Stimulated activated naive CD4-positive, alpha-beta T cell (primary cell): ENCODE measurements around the gene CHP1.
"Not testable (repeated sequence)": the region's sequence is repeated elsewhere in the genome, so short reads cannot be mapped to it uniquely, and the experiment has no call there.

Experiments used
- DNase-seq, 6 experiments: peaks; one replicate each; lab custom pipeline; 2025; lab: John Stamatoyannopoulos, UW

Gene CHP1

DNA sequence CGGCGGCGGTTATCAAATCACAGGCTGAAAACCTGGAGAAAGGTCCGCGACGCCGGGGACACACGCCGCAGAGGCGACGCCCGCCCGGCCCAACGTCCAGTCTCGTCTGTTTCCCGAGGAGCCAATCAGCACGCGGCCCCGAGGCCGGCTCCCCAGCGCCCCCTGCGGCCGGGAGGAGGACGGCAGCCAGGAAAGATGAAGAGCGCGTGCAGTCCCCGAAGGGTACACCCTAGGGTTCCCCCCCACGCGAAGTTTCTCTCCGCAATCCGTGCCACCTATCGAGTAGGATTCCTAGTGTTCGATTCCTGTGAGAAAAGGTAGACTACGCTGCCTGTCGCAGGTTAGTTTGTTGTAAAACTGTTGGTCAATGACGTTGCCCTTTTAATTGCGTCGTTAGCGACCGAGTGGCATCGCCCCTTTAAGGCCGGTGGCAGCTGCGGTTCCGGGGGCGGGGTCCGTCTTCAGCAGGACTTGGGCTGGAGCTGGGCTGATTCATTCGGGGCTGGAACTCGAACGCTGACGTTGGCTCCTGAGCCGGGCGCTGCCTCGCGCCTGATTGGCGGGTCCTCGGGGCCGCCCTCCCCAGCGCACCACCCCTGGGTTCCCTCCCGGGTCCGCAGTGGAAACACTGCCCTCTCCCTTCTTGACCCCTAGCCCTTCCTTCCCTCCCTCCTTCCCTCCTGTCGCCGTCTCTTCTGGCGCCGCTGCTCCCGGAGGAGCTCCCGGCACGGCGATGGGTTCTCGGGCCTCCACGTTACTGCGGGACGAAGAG lies at the start of gene CHP1, which contains the start of gene EXD1:
Gene CHP1, plus strand, starts transcription at position 619 of the 772 bp plus-strand sequence. Its CDS starts 115 bp downstream, at position 734.
Gene EXD1, minus strand, starts transcription at position 108 of the 772 bp plus-strand sequence. CDS start 4,182 bp downstream, outside the sequence.
- DNase-seq, result peak; percentile 82 to 97 (median 88)

GRCh38 chr15:41182266-41182665 lies 48.8 kb upstream of the CHP1 start:
- no peak for DNase-seq

GRCh38 chr15:41183581-41183980 lies 47.5 kb upstream of the CHP1 start:
- DNase-seq, result no peak

DNA sequence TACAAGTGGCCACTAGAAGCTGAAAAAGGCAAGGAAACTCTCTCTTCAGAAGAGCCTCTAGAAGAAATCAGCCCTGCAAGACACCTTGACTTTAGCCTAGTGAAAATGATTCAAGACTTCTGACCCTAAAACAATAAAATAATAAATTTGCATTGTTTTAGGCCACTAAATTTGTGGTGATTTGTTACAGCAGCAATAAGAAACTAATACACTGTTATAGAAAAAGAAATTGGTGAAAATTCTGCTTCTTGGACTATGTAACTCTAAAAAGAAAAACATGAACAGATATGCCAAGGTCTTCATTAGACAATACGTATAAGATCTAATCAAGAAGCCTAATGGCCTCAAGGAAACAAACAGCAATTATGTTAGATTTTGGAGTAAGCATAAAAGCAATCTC lies 36.6 kb upstream of the CHP1 start:
- no peak for DNase-seq

GRCh38 chr15:41199470-41199869 lies 31.6 kb upstream of the CHP1 start:
- no peak for DNase-seq

DNA sequence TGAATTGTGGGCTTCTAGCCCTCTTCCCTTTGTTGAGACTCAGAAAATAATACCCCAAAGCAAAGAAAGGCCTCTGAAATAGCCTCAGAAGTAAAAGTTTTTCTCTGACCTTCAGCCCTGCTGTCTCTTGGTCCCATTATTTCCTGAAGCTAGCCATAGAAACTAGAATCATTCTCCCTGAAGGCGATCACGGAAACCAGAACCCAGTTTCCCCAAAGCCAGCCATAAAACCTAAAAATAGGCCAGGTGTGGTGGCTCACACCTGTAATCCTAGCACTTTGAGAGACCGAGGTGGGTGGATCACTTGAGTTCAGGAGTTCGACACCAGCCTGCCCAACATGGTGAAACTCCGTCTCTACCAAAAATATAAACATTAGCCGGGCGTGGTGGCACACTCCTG lies 27.7 kb upstream of the CHP1 start:
- DNase-seq, result no peak

GRCh38 chr15:41205315-41205714 lies 25.8 kb upstream of the CHP1 start:
- no peak for DNase-seq

DNA sequence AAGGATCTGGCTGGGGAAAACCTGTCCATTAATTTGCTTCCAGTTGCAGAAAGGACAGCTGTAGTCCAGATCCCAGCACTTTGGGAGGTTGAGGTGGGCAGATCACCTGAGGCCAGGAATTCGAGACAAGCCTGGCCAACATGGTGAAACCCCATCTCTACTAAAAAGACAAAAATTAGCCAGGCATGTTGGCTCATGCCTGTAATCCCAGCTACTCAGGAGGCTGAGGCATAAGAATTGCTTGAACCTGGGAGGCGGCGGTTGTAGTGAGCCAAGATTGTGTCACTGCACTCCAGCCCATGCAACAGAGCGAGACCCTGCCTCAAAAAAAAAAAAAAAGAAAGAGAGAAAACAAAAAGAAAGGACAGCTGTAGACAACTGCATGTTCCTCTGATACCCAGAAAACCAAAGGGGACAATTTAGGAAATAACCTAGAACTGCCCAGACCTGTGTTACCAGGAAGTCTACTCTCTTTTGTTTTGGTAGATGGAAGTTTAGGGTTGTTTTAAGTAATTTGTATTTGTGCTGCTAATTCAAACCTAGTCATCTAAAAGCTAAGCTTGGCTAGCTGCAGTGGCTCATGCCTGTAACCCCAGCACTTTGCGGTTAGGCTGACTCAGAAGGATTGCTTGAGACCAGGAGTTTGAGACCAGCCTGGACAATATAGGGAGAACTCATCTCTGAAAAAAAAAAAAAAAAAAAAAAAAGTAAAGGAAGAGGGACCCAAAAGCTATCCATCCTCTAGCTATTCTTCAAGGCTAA lies 23.2 kb upstream of the CHP1 start:
- no peak for DNase-seq

DNA sequence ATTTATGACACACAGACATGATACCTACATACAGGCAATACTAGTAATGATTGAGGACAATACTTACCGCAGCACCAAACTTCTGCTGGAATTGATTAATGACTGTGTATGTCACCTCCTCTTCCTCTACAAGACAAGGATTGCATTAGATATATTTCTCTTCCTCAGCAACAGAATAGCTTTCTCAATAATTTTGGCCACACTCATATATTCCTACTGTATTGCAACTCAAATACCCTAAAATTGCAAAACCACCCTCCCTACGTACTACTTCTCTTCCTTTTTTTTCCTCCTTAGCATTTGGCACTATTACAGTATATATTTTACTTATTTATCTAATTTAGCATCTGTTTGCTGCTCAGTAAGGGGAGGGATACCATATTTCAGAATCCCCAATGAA lies 15.4 kb upstream of the CHP1 start:
- DNase-seq, result no peak

DNA sequence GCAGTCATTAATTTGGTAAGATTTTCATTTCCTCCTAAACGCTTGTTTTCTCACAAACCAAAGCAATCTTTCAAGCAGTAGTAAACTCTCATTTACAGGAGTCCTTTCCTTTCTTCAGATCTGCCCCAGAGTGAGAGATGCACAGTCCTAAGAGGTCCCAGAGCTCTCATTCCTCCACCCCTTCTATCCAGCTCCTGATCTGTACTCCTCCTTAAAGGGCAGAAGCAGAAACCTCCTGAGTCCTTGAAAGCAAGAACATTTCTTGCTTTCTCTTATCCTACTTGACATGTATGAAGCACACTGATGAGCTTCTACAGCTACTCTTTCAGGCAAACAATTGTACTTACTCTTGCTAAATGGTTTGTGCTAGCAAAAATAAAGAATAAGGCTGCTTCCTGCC lies 12.2 kb upstream of the CHP1 start:
- no peak for DNase-seq

DNA sequence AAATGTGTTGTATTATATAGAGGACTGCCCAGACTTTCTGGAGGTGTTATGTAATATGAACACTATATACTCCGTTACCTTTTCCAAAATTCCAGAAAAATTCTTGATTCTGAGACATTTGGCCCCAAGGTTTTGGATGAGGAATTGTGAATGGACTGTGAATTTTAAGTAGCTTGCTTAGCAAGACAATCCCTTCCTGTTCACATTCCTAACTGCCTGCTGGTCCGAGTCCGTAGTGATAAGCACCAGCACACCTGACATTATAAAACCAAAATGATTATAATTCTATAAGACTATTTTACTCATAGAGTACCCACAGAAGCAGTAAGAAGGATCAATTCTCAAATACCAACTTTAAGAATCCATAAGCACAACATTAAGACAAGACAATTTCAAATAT lies 11.7 kb upstream of the CHP1 start:
- DNase-seq, result no peak

DNA sequence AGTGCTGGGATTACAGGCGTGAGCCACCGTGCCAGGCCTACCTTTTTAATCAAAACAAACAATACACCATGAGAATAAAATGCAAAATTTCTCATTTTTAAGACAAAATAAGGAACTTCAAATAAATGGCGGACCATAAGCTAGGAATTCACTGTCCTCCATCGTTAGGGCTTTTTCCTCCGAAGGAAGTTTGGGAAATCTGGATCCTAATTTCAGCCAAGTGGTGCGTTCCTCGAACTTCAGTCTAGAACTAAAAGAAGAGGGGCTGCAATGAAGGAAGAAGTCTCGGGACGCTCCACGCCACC lies 771 bp upstream of the CHP1 start:
- no peak for DNase-seq

- DNase-seq, result no peak
These were observed 556 bp downstream of the CHP1 start for GRCh38 chr15:41231422-41232226.

GRCh38 chr15:41233367-41233771 lies 2.3 kb downstream of the CHP1 start:
- no peak for DNase-seq

- not testable (repeated sequence) for DNase-seq
These were observed 4.2 kb downstream of the CHP1 start for GRCh38 chr15:41235228-41235627.

- no peak for DNase-seq
These were observed 4.9 kb downstream of the CHP1 start for GRCh38 chr15:41235929-41236328.

GRCh38 chr15:41238100-41238499 lies 7.0 kb downstream of the CHP1 start:
- no peak for DNase-seq

DNA sequence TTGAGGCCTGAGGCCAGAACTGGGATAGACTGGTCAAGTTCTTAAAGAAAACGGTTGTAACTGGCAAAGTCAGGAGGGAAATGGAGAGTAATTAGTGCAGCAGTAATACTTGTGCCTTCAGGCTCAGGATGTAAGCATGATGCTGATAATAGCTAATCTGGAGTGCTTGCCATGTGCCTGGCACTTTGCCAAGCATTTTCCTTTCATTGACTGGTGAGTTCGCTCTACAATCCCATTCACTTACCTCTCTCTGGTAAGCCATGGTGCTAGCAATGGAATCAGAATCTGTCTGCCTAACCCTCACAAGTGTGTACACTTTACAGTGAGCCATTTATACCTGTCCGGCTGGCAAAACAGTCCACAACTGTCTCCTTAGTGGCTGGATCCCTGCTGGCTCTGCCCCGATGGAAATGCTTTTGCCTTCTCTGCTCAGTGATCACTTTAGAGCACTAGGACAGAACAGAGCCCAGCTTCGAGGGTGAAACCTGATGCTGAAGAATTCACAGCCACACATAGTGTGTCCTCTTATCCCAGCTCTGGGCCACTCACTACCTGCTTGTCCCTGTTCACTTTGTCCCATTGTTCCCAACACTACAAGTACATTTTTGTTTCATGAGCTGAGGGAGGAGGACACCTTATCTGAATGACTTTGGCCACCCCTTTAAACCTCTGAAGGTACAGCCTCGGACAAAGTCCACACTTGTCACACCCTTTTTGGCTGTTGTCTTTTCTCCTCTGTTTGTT lies 10.3 kb downstream of the CHP1 start:
- DNase-seq, result no peak

GRCh38 chr15:41250745-41251144 lies 19.7 kb downstream of the CHP1 start:
- not testable (repeated sequence) for DNase-seq

GRCh38 chr15:41251411-41251810 lies 20.3 kb downstream of the CHP1 start:
- DNase-seq, result no peak

- no peak for DNase-seq
These were observed 23.5 kb downstream of the CHP1 start for GRCh38 chr15:41254560-41254959.

- DNase-seq, result no peak
These were observed 25.0 kb downstream of the CHP1 start for GRCh38 chr15:41256103-41256502.
